ENCODE results near the gene NPS. TPM values are rescaled to one million over a fixed set of nuclear protein-coding genes. Genes with fewer than 3 reads are reported as not detected.

The NPS gene
- polyA plus RNA-seq, 2 of the 4 experiments (the other 2 are of a cell fraction): not detected

DNA sequence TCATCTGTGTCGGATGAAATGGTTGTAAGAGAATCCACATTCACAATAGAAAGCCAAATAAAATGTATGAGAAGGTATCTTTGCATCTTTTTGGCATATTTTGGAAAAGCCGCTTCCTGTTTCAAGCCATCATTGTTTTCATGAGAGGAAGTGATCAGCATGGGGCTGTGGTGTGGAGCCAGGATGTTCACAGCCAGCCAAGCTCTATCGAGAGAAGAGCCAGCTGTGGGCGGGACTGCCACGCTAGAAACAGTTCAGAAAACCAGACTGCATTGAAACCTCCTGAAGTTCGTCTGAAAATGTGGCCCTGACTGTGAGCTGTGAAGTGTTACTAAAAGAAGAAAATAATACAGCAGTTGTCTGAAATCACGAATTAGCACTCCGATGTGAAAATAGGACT is 21.2 kb upstream of the NPS start:
- H3K4me2 ChIP-seq: no peak overlapping the region
- DNase-seq (ENCODE audit: low read depth in 1 of 2, low spot score in 1 of 2) (no peak), ATAC-seq (no peak), FAIRE-seq (no peak)
- CTCF ChIA-PET: no interaction called here
- peaks cover 3% of the 10 kb centered on the region; the same call in 1 of the 3 replicates for H3K4me1 ChIP-seq
- POLR2A ChIA-PET: no interaction called here
- H3K27ac ChIP-seq: no peak overlapping the region
- TF ChIP-seq ZNF302 (CRISPR knock-in tag; IDR thresholded peaks at IDR 0.05): no peak
- TF ChIP-seq, protein P1, sequence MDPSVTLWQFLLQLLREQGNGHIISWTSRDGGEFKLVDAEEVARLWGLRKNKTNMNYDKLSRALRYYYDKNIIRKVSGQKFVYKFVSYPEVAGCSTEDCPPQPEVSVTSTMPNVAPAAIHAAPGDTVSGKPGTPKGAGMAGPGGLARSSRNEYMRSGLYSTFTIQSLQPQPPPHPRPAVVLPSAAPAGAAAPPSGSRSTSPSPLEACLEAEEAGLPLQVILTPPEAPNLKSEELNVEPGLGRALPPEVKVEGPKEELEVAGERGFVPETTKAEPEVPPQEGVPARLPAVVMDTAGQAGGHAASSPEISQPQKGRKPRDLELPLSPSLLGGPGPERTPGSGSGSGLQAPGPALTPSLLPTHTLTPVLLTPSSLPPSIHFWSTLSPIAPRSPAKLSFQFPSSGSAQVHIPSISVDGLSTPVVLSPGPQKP (IDR thresholded peaks at IDR 0.05; ENCODE audit: low read depth, low read length): no peak
- TF ChIP-seq, protein P2, sequence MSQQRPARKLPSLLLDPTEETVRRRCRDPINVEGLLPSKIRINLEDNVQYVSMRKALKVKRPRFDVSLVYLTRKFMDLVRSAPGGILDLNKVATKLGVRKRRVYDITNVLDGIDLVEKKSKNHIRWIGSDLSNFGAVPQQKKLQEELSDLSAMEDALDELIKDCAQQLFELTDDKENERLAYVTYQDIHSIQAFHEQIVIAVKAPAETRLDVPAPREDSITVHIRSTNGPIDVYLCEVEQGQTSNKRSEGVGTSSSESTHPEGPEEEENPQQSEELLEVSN (IDR thresholded peaks at IDR 0.05; ENCODE audit: borderline replicate concordance, low read depth): no peak
- TF ChIP-seq GATA3 (IDR thresholded peaks at IDR 0.05; ENCODE audit: borderline replicate concordance): no peak
- no peak overlapping the region for H3K4me3 ChIP-seq
- H3K9me3 ChIP-seq: no peaks in the 10 kb centered on the region
- 55% methylated on average over 8 of the region's 8 CpGs for WGBS (ENCODE audit: missing lambda C conversion rate)

DNA sequence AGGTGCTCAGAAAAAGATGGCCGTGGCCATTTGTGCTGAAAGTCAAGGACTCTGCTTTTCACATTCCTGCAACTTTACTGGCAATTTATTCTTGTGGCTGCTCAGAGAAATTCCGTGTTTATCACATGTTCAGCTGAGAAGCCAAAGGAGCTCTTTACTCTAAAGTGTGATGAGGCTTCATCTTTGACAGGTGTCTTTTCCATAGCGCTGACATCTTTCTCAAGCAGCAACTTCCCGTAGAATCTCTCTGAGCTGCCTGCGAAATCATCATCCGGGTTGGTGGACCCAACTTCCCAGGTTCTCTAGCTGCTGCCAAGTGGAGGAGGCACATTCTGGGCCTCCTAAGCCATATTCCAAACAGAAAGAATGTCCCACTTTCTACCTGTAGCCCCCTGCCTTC is 16.9 kb upstream of the NPS start:
- Histone ChIP-seq H3K4me3 (no peak overlapping the region), H3K27ac (no peak overlapping the region), H3K4me2 (no peak overlapping the region), H3K4me1 (no peaks in the 10 kb centered on the region), H3K9me3 (no peaks in the 10 kb centered on the region)
- DNase-seq (ENCODE audit: low read depth in 1 of 2, low spot score in 1 of 2) (no peak), FAIRE-seq (no peak), ATAC-seq (no peak)
- whole genome bisulfite sequencing (ENCODE audit: missing lambda C conversion rate): 56% methylated on average over 6 of the region's 6 CpGs
- ChIA-PET CTCF (no interaction called here), POLR2A (no interaction called here)
- TF ChIP-seq EP300 (IDR thresholded peaks at IDR 0.05) (no peak), CBX8 (IDR thresholded peaks at IDR 0.05) (no peak), JUN (IDR thresholded peaks at IDR 0.05) (no peak), NFE2L2 (conservative IDR thresholded peaks at IDR 0.05; ENCODE audit: low read length) (no peak), JUNB (IDR thresholded peaks at IDR 0.05) (no peak), HOXA7 (CRISPR knock-in tag; IDR thresholded peaks at IDR 0.05) (no peak), RFX5 (IDR thresholded peaks at IDR 0.05) (no peak), ZSCAN20 (CRISPR knock-in tag; IDR thresholded peaks at IDR 0.05) (no peak), CHD2 (IDR thresholded peaks at IDR 0.05; ENCODE audit: low read length, partially characterized antibody) (no peak), HDAC2 (IDR thresholded peaks at IDR 0.05) (no peak), TFCP2L1 (CRISPR knock-in tag; IDR thresholded peaks at IDR 0.05) (no peak), KDM1A (IDR thresholded peaks at IDR 0.05; ENCODE audit: low read depth) (no peak), BHLHE40 (IDR thresholded peaks at IDR 0.05; ENCODE audit: low read depth, low read length) (no peak), SREBF2 (IDR thresholded peaks at IDR 0.05) (no peak), EHMT2 (IDR thresholded peaks at IDR 0.05; ENCODE audit: low read depth) (no peak), POLR2AphosphoS2 (conservative IDR thresholded peaks at IDR 0.05; ENCODE audit: low read length) (no peak), EHF (CRISPR knock-in tag; IDR thresholded peaks at IDR 0.05) (no peak)
- TF ChIP-seq, protein P3, sequence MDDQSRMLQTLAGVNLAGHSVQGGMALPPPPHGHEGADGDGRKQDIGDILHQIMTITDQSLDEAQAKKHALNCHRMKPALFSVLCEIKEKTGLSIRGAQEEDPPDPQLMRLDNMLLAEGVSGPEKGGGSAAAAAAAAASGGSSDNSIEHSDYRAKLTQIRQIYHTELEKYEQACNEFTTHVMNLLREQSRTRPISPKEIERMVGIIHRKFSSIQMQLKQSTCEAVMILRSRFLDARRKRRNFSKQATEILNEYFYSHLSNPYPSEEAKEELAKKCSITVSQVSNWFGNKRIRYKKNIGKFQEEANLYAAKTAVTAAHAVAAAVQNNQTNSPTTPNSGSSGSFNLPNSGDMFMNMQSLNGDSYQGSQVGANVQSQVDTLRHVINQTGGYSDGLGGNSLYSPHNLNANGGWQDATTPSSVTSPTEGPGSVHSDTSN (IDR thresholded peaks at IDR 0.05): no peak
- TF ChIP-seq, protein P4, sequence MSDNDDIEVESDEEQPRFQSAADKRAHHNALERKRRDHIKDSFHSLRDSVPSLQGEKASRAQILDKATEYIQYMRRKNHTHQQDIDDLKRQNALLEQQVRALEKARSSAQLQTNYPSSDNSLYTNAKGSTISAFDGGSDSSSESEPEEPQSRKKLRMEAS (IDR thresholded peaks at IDR 0.05): no peak

DNA sequence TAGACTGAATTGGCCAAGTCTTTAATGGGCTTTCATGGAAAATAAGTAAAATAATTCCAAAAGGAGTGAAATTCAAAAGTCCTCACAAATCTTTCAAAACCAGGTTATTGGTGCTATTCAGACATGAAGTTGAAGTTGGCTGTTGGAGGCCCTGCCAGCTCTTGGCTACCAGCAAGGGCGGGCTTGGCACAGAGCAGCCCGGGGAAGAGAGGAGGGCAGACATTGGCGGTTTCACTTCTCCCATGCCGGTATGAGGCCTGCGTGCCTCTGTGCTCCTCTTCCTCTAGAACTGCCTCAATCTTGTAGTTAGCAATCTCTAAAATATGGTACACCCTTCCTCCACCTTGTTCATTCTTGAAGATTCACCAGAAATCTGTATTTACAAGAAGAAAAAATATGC is 16.4 kb upstream of the NPS start:
- ATAC-seq (no peak), FAIRE-seq (no peak)

More for the DNA sequence above, 16.4 kb upstream of the NPS start:
- ChIA-PET POLR2A (no interaction called here), CTCF (no interaction called here)
- WGBS (ENCODE audit: missing lambda C conversion rate): 77% methylated on average over 5 of the region's 5 CpGs
- no peak for DNase-seq (ENCODE audit: low read depth in 1 of 2, low spot score in 1 of 2)
- TF ChIP-seq CEBPB (IDR thresholded peaks at IDR 0.05) (no peak), KDM1A (IDR thresholded peaks at IDR 0.05; ENCODE audit: low read depth) (no peak)
- Histone ChIP-seq H3K4me1 (no peaks in the 10 kb centered on the region), H3K9me3 (no peaks in the 10 kb centered on the region), H3K27ac (no peak overlapping the region), H3K4me2 (no peak overlapping the region), H3K4me3 (no peak overlapping the region)

Data from A549 (cell line).